Measurements from ENCODE around the gene BTNL2.
A peak's percentile ranks its signal among the peaks of the same experiment; 100 is the strongest.
"Not testable (repeated sequence)": the region's sequence is repeated elsewhere in the genome, so short reads cannot be mapped to it uniquely, and the experiment has no call there.

The BTNL2 gene

DNA sequence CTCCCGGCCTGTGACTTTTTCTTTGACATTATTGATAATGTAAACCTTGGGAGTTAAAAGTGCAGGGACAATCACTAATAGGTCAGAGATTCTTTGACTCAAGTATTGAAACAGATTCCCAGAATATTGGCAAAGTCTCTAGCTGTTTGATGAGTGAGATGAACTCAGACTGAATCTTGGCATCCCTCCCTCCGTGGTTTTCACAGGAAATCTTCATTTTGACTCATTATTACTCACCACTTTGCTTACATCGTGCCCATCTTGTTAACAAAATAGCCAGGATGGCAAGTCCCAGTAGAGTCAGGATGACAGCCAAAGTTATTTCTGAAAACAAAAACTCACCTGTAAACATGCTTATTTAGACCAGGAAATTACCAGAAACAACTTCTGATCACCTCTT lies 37.3 kb downstream of the BTNL2 start:
- DNase-seq (ENCODE audit: low read depth, low spot score) = peak; percentile 74

DNA sequence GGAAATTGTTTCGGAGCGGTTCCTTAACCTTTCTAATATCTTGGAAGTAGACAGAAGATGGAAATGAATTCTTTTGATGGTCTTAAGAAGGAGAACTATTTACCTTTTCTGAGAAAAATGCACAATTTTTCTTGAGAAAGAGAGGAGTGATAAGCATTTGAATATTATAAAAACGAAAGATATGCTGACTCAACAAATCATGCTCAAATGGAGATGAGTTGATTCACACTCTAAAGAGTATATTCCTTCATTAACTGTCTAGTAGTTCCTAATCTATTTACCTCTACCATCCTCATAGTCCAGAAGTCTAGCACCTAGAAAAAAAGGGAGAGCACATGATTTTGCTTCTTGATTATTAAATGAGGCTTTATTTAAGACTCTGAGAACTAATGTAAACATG lies 39.3 kb downstream of the BTNL2 start:
- no peak for DNase-seq (ENCODE audit: low read depth, low spot score)

DNA sequence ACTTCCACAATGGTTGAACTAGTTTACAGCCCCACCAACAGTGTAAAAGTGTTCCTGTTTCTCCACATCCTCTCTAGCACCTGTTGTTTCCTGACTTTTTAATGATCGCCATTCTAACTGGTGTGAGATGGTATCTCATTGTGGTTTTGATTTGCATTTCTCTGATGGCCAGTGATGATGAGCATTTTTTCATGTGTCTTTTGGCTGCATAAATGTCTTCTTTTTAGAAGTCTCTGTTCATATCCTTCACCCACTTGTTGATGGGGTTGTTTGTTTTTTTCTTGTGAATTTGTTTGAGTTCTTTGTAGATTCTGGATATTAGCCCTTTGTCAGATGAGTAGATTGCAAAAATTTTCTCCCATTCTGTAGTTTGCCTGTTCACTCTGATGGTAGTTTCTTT lies 47.8 kb downstream of the BTNL2 start:
- DNase-seq (ENCODE audit: low read depth, low spot score) = not testable (repeated sequence)

DNA sequence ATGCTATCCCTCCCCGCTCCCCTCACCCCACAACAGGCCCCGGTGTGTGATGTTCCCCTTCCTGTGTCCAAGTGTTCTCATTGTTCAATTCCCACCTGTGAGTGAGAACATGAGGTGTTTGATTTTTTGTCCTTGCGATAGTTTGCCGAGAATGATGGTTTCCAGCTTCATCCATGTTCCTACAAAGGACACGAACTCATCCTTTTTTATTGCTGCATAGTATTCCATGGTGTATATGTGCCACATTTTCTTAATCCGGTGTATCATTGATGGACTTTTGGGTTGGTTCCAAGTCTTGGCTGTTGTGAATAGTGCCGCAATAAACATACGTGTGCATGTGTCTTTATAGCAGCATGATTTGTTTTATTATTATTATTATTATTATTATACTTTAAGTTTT lies 48.4 kb downstream of the BTNL2 start:
- DNase-seq (ENCODE audit: low read depth, low spot score) = not testable (repeated sequence)

DNA sequence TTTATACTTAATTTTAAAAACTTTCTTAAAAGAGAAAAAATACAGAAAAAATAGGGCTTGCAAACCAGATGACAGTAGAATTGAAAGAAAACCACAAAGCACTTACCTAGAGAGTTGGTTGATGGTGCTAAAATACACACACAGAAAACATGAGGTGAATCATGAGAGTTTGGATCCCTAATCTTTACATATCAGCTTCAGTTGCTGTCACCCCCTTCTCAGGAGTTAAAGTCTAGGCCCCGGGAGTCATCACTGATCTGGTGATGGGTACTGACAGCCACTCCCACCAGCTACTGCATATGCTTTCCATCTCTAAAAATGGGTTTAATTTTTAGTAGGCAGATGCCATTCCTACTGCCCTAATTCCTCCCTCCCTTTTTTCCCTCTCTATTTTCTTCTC lies 52.0 kb downstream of the BTNL2 start:
- no peak for DNase-seq (ENCODE audit: low read depth, low spot score)

DNA sequence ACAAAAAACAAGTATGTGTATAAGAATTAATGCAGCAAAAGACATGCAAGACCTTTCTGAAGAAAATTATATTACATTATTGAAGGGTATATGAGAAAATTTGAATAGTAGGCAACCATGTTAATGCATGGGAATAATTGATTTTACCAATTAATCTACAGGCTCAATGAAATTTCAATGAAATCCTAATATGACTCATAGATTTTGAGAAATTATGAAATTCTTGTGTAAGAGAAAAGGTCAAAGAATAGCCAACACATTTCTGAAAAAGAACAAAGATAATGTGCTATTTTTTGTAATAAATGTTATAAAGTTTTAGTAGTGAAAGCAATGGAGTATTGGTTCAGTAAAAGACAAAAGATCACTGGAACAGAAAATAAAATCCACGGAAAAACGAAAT lies 53.6 kb downstream of the BTNL2 start:
- DNase-seq (ENCODE audit: low read depth, low spot score) = no peak

Data from astrocyte of the hippocampus (primary cell).